HEK293 (cell line): Measurements from ENCODE around the gene RNF187.

Source experiments
- CTCF ChIA-PET: fragments of 350-600 bp; formaldehyde crosslinking; extraction: SDS; loops from one replicate; lab custom pipeline; 2021; ENCODE audit warnings: antibody characterized with exemption; lab: Yijun Ruan, JAX
- POLR2A ChIA-PET: fragments of 300-600 bp; formaldehyde crosslinking; extraction: SDS; loops from one replicate; lab custom pipeline; 2020; ENCODE audit warnings: antibody characterized with exemption, inconsistent platforms; lab: Yijun Ruan, JAX
- H3K27ac ChIP-seq: fragments of 200-500 bp; sonication (Bioruptor generic); 2 replicates; pipeline ENCODE4 v1.5.1; 2014; ENCODE audit warnings: low read depth, low read length, control low read depth, inconsistent platforms; ENCODE audit errors: extremely low read depth
- H3K36me3 ChIP-seq, 2 experiments: fragments of 200-500 bp in 1 of 2; sonication (Bioruptor generic) in 1 of 2; 1 replicate in 1 of 2; 2 replicates in 1 of 2; pipeline ENCODE4 v1.5.1; 2014 to 2017; ENCODE audit warnings: inconsistent platforms in 2 of 2, low read length in 2 of 2; ENCODE audit not compliant: control insufficient read depth in 2 of 2, insufficient read depth in 1 of 2
- H3K4me1 ChIP-seq: fragments of 200-500 bp; sonication (Bioruptor generic); 2 replicates; pipeline ENCODE4 v1.5.1; 2014; ENCODE audit warnings: mild to moderate bottlenecking, low read length, inconsistent platforms; ENCODE audit not compliant: control insufficient read depth, insufficient read depth
- H3K4me3 ChIP-seq: 2 replicates; pipeline ENCODE4 v1.5.1; 2011; ENCODE audit warnings: low read depth, mild to moderate bottlenecking, control low read depth, low read length, moderate library complexity
- H3K9me3 ChIP-seq: fragments of 200-500 bp; sonication (Bioruptor generic); 2 replicates; pipeline ENCODE4 v1.5.1; 2014; ENCODE audit warnings: low read depth, low read length, inconsistent platforms; ENCODE audit not compliant: control insufficient read depth, insufficient read depth
- OSR2 ChIP-seq: fragments of 450-650 bp; formaldehyde crosslinking; IDR thresholded peaks from 2 replicates; pipeline ENCODE4 v1.5.1; 2016; ENCODE audit warnings: missing biosample characterization, missing genetic modification characterization
- PRDM10 ChIP-seq: fragments of 450-650 bp; formaldehyde crosslinking; IDR thresholded peaks from 2 replicates; pipeline ENCODE4 v1.5.1; 2016; ENCODE audit warnings: missing biosample characterization, missing genetic modification characterization
- PRDM2 ChIP-seq: fragments of 450-650 bp; formaldehyde crosslinking; IDR thresholded peaks from 2 replicates; pipeline ENCODE4 v1.5.1; 2016; ENCODE audit warnings: missing biosample characterization, missing genetic modification characterization, borderline replicate concordance
- ZBTB49 ChIP-seq: fragments of 450-650 bp; formaldehyde crosslinking; IDR thresholded peaks from 2 replicates; pipeline ENCODE4 v1.5.1; 2016; ENCODE audit warnings: missing biosample characterization, missing genetic modification characterization, low read depth
- ZNF18 ChIP-seq: fragments of 450-650 bp; formaldehyde crosslinking; IDR thresholded peaks from 2 replicates; pipeline ENCODE4 v1.5.1; 2016; ENCODE audit warnings: missing biosample characterization, missing genetic modification characterization
- ZNF266 ChIP-seq: fragments of 450-650 bp; formaldehyde crosslinking; IDR thresholded peaks from 2 replicates; pipeline ENCODE4 v1.5.1; 2016; ENCODE audit warnings: missing biosample characterization, missing genetic modification characterization, low read depth
- ZNF792 ChIP-seq: fragments of 450-650 bp; formaldehyde crosslinking; IDR thresholded peaks from 2 replicates; pipeline ENCODE4 v1.5.1; 2016; ENCODE audit warnings: missing biosample characterization, missing genetic modification characterization
- ZSCAN30 ChIP-seq: fragments of 450-650 bp; IDR thresholded peaks from 2 replicates; pipeline ENCODE4 v1.5.1; 2018; ENCODE audit warnings: missing biosample characterization, mild to moderate bottlenecking, missing genetic modification characterization, moderate library complexity

The RNF187 gene

GRCh38 chr1:228462560-228462959 is 24.6 kb upstream of the RNF187 start (continued):
- TF ChIP-seq PRDM2 (tag by site-specific recombination): no peak
- TF ChIP-seq ZNF266: no peak
- 0 out of 2 replicates have a peak, but pooled peaks have one; percentile 19 for TF ChIP-seq OSR2 (tag by site-specific recombination)
- TF ChIP-seq ZBTB49: no peak
- peak; percentile 66; the same call in 1 of the 2 replicates for TF ChIP-seq PRDM10
- no peak for TF ChIP-seq ZNF792 (tag by site-specific recombination)

GRCh38 chr1:228463009-228463558 is 24.1 kb upstream of the RNF187 start:
- POLR2A ChIA-PET: interaction anchor here (1.1 kb wide), 1 partner anchor 23 kb away, joined by 3 read pairs; no protein-coding TSS in a partner anchor
- Histone ChIP-seq H3K4me1 (peaks cover 5% of the 10 kb centered on the region; the same call in 1 of the 2 replicates), H3K27ac (no peak overlapping the region)
- peak; percentile 82 for TF ChIP-seq ZNF18 (tag by site-specific recombination)
- no peak for TF ChIP-seq ZSCAN30 (tag by site-specific recombination)
- TF ChIP-seq, all 188 proteins: peak for 1
- H3K9me3 ChIP-seq: no peaks in the 10 kb centered on the region
- H3K36me3 ChIP-seq: no peaks in the 10 kb centered on the region
- CTCF ChIA-PET: interaction anchor here (0.6 to 1.3 kb wide), 5 partner anchors 9 to 513 kb away, joined by 3 read pairs; no protein-coding TSS in a partner anchor
- no peak overlapping the region for H3K4me3 ChIP-seq
